ENCODE data around the gene ANKIB1.

DNA sequence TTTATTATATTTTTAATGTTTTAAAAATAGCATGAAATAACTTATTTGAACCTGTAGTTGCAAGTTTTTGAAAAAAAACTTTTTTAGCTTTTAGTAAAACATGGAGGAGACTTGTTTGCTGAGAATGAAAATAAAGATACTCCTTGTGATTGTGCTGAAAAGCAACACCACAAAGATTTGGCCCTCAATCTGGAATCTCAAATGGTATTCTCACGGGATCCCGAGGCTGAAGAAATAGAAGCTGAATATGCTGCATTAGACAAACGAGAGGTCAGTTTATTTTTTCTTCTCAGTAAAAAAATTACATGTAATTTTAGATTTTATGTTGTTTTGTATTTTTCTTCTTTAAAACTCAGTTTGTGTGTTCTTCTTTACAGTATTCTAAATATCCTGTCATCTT, 73.5 kb downstream of the ANKIB1 start:
- TF ChIP-seq, protein P1, sequence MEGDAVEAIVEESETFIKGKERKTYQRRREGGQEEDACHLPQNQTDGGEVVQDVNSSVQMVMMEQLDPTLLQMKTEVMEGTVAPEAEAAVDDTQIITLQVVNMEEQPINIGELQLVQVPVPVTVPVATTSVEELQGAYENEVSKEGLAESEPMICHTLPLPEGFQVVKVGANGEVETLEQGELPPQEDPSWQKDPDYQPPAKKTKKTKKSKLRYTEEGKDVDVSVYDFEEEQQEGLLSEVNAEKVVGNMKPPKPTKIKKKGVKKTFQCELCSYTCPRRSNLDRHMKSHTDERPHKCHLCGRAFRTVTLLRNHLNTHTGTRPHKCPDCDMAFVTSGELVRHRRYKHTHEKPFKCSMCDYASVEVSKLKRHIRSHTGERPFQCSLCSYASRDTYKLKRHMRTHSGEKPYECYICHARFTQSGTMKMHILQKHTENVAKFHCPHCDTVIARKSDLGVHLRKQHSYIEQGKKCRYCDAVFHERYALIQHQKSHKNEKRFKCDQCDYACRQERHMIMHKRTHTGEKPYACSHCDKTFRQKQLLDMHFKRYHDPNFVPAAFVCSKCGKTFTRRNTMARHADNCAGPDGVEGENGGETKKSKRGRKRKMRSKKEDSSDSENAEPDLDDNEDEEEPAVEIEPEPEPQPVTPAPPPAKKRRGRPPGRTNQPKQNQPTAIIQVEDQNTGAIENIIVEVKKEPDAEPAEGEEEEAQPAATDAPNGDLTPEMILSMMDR (IDR thresholded peaks at IDR 0.05; ENCODE audit: poor library complexity), result no peak
- TF ChIP-seq EZH2 (IDR thresholded peaks at IDR 0.05; ENCODE audit: borderline replicate concordance) (no peak), EZH2phosphoT487 (IDR thresholded peaks at IDR 0.05; ENCODE audit: low read depth, severe bottlenecking, unreplicated experiment) (no peak)

Data from hepatocyte (in vitro differentiated cells).